Breast epithelium (tissue), 4 donors: Measurements from ENCODE around the gene ANKRD39. TPM values are rescaled to one million over a fixed set of nuclear protein-coding genes. Genes with fewer than 3 reads are reported as not detected.
A peak's percentile ranks its signal among the peaks of the same experiment; 100 is the strongest.

Source experiments
- DNase-seq, 2 donors: peaks; one replicate each; pipeline ENCODE4 v3.0.0-alpha.2; 2019; ENCODE audit warnings: low spot score in 2 of 2
- H3K27ac ChIP-seq, 2 donors: fragments of 200-600 bp; sonication (generic) in 1 of 2; one replicate each; pipeline ENCODE4 v1.5.1; 2016 to 2019; ENCODE audit warnings: mild to moderate bottlenecking in 1 of 2
- H3K27me3 ChIP-seq, 2 donors: fragments of 200-600 bp; sonication (generic) in 1 of 2; one replicate each; pipeline versions ENCODE4 v1.5.1 to v1.6.0; 2017 to 2019; ENCODE audit warnings: control low read depth in 1 of 2, mild to moderate bottlenecking in 1 of 2
- H3K36me3 ChIP-seq: fragments of 200-600 bp; one replicate; pipeline ENCODE4 v1.5.1; 2019
- H3K4me1 ChIP-seq, 2 donors: fragments of 200-600 bp; sonication (generic); one replicate each; pipeline ENCODE4 v1.5.1; 2016 to 2019; ENCODE audit warnings: control low read depth in 1 of 2
- H3K4me3 ChIP-seq, 3 donors: fragments of 200-600 bp; sonication (generic); 1 replicate in 2 of 3; 2 replicates in 1 of 3; pipeline ENCODE4 v1.5.1; 2016 to 2019; ENCODE audit warnings: mild to moderate bottlenecking in 3 of 3, moderate library complexity in 2 of 3
- H3K9me3 ChIP-seq, 2 donors: fragments of 200-600 bp; sonication (generic) in 1 of 2; one replicate each; pipeline ENCODE4 v1.5.1; 2016 to 2019; ENCODE audit warnings: control low read depth in 1 of 2
- CTCF ChIP-seq, 3 donors: fragments of 450-650 bp; IDR thresholded peaks; one replicate each; pipeline ENCODE4 v1.5.1; 2016 to 2017; ENCODE audit warnings: antibody characterized with exemption in 3 of 3, mild to moderate bottlenecking in 3 of 3, moderate library complexity in 3 of 3
- POLR2A ChIP-seq: fragments of 450-650 bp; IDR thresholded peaks from one replicate; pipeline ENCODE4 v1.6.1; 2016; ENCODE audit warnings: antibody characterized with exemption, mild to moderate bottlenecking, moderate library complexity
- POLR2AphosphoS5 ChIP-seq, 3 donors: sonication (generic); formaldehyde crosslinking; IDR thresholded peaks; one replicate each; pipeline ENCODE4 v1.6.1; 2017; ENCODE audit warnings: antibody characterized with exemption in 3 of 3
- intact Hi-C: fragments of 100-400 bp; cut with DNase I; formaldehyde crosslinking; loops from one replicate; pipeline ENCODE4 v1.15.1; 2023; ENCODE audit warnings: low total_unique reads
- total RNA-seq, 3 donors: library from RNA; depleted of rRNA; stranded (reverse); fragments of >200 nt; gene quantifications; one replicate each; pipeline ENCODE4 v1.1.0, GENCODE V29; 2016

The ANKRD39 gene
- total RNA-seq, 3 donors from 2014 or later = 8.8 to 15.8 (median 9.2) TPM

GRCh38 chr2:96895746-96896651 is 38.2 kb upstream of the ANKRD39 start:
- Histone ChIP-seq H3K4me3 (no peak overlapping the region), H3K27me3 (no peaks in the 10 kb centered on the region), H3K4me1 (peaks cover 0 to 43% of the 10 kb centered on the region in 2 donors), H3K27ac (peak overlapping the region; percentile 29 to 70), H3K36me3 (no peaks in the 10 kb centered on the region), H3K9me3 (no peaks in the 10 kb centered on the region)
- DNase-seq = no peak
- no peak for TF ChIP-seq CTCF (IDR thresholded peaks at IDR 0.05)
- no peak for TF ChIP-seq POLR2A
- no peak for TF ChIP-seq POLR2AphosphoS5 (IDR thresholded peaks at IDR 0.05)
- intact Hi-C loops = no loop called here

GRCh38 chr2:96895032-96895745 is 37.4 kb upstream of the ANKRD39 start:
- H3K4me1 ChIP-seq = peaks cover 0 to 43% of the 10 kb centered on the region in 2 donors
- peak overlapping the region in 1 of 2 donors; percentile 70 for H3K27ac ChIP-seq
- no peaks in the 10 kb centered on the region for H3K27me3 ChIP-seq
- H3K4me3 ChIP-seq = no peak overlapping the region
- H3K36me3 ChIP-seq = no peaks in the 10 kb centered on the region
- TF ChIP-seq CTCF (IDR thresholded peaks at IDR 0.05) (no peak), POLR2A (no peak), POLR2AphosphoS5 (IDR thresholded peaks at IDR 0.05) (no peak)
- DNase-seq = no peak
- intact Hi-C loops = no loop called here
- no peaks in the 10 kb centered on the region for H3K9me3 ChIP-seq

GRCh38 chr2:96894151-96894531 is 36.3 kb upstream of the ANKRD39 start:
- Histone ChIP-seq H3K4me3 (no peak overlapping the region), H3K4me1 (peaks cover 0 to 42% of the 10 kb centered on the region in 2 donors), H3K27ac (peak overlapping the region in 1 of 2 donors; percentile 50), H3K36me3 (no peaks in the 10 kb centered on the region), H3K27me3 (no peaks in the 10 kb centered on the region), H3K9me3 (no peaks in the 10 kb centered on the region)
- intact Hi-C loops = no loop called here
- no peak for TF ChIP-seq POLR2A
- TF ChIP-seq CTCF (IDR thresholded peaks at IDR 0.05) = no peak
- no peak for TF ChIP-seq POLR2AphosphoS5 (IDR thresholded peaks at IDR 0.05)
- no peak for DNase-seq

GRCh38 chr2:96893289-96894150 is 35.7 kb upstream of the ANKRD39 start:
- H3K36me3 ChIP-seq = no peaks in the 10 kb centered on the region
- H3K9me3 ChIP-seq = no peaks in the 10 kb centered on the region
- H3K4me1 ChIP-seq = peaks cover 0 to 42% of the 10 kb centered on the region in 2 donors
- H3K4me3 ChIP-seq = no peak overlapping the region
- no peaks in the 10 kb centered on the region for H3K27me3 ChIP-seq
- TF ChIP-seq CTCF (IDR thresholded peaks at IDR 0.05) = no peak
- no peak for TF ChIP-seq POLR2AphosphoS5 (IDR thresholded peaks at IDR 0.05)
- no peak for TF ChIP-seq POLR2A
- DNase-seq = no peak
- intact Hi-C loops = no loop called here
- peak overlapping the region in 1 of 2 donors; percentile 50 for H3K27ac ChIP-seq
